Midbrain (tissue), 1 donor: ENCODE data around the gene PDZRN3.

Source experiments
- DNase-seq: peaks from one replicate; lab custom pipeline; 2025; lab: John Stamatoyannopoulos, UW

The PDZRN3 gene

GRCh38 chr3:73556520-73557372, 68.0 kb downstream of the PDZRN3 start:
- no peak for DNase-seq

- DNase-seq, result no peak
Observed at GRCh38 chr3:73555076-73555475, 69.7 kb downstream of the PDZRN3 start.

GRCh38 chr3:73552700-73553099, 72.0 kb downstream of the PDZRN3 start:
- no peak for DNase-seq

DNA sequence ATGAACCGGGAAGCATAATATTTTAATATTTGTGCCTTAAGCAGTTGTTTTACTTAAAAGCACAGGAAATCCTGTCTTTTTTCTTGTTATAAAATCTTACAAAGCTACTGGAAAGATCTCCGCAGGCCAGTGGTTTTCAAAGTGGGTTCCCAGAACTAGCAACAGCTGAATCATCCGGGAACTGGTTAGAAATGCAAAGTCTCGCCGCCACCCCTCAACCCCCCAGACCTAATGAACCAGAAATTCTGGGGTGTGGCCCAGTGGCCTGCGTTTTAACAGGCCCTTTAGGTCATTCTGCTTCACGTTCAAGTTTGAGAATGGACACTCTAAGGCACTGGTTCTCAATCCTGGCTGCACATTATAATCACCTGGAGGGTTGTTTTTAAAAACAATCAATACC, 74.7 kb downstream of the PDZRN3 start:
- DNase-seq, result no peak

DNA sequence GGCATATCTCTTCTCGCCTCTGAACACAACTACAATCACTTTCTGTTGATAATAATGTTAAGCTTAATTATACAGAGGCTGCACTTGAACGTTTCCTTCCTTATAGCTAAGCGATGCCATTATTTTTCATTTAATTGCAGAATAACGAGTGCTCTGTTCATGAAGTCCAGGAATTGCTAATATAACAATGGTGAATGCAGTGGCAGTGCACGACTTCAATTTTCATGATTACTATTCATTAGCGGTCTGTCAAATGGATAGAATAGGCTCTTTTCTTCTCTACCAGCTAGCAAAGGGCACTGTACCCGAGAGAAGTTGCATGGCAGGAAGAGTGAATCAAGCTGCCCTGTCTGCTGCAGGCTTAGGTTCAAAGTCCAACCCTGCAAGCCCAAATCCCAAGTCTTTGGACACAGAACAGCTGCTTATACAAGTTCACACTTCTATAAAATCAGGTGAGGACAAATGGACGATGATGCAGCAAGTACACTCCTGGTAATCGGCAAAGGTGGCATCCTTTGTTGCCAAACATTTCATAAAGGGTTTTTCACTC, 75.6 kb downstream of the PDZRN3 start:
- DNase-seq, result no peak

DNA sequence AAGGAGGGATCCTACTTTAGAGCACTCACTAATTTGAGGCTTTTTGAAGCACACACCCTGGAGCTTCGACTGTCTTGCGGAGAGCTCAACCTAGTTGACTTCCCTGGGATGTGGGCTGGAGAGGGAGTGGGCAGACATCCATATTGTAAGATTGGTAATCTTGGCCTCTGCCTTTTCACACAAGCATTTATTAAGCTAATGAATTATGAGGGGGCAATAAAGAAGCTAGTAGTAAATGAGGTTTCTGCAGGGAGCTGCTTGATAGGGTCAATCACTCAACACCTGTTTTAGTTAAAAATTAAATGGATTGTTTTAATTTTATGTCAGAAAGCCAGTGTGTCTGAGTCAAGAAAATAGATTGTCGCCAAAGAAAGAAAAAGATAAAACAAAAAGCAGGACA, 76.3 kb downstream of the PDZRN3 start:
- DNase-seq, result no peak

- DNase-seq, result no peak
Observed at GRCh38 chr3:73547427-73548248, 77.1 kb downstream of the PDZRN3 start.

DNA sequence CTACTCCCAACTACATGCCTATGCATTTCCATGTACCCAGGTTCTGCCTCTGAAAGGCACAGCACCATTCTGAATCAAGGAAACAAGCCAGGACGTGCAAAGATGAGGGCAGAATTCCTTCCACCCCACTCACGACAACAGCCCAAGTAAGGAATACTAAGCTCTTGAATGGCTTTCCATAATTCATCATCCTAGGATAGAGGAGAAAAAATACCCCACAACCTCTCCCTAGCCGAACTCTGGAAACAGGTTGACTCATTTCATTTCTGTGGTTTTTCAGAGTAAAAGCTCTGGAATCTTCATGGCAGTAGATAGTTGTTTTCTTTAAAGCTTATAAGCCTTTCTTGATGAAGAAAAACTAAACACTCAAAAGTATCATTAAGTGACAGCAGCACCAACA, 77.8 kb downstream of the PDZRN3 start:
- no peak for DNase-seq

GRCh38 chr3:73543412-73543811, 81.3 kb downstream of the PDZRN3 start:
- DNase-seq, result no peak

DNA sequence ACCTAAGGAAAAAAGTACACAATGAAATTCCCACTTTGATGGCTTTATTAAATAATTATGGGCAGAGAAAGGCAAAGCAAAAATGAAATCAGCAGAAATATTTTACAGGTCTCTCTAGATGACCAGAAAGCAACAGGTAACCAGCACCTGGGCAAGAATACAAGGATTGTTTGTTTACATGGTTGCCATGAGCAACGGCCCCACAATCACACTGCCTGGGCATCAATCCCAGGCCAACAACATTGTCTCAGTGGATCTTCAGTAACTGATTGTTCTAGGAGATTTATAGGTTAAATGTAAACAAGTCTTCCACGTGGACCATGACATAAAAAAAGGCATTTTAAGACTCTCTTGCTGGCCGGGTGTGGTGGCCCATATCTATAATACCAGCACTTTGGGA, 82.6 kb downstream of the PDZRN3 start:
- no peak for DNase-seq

DNA sequence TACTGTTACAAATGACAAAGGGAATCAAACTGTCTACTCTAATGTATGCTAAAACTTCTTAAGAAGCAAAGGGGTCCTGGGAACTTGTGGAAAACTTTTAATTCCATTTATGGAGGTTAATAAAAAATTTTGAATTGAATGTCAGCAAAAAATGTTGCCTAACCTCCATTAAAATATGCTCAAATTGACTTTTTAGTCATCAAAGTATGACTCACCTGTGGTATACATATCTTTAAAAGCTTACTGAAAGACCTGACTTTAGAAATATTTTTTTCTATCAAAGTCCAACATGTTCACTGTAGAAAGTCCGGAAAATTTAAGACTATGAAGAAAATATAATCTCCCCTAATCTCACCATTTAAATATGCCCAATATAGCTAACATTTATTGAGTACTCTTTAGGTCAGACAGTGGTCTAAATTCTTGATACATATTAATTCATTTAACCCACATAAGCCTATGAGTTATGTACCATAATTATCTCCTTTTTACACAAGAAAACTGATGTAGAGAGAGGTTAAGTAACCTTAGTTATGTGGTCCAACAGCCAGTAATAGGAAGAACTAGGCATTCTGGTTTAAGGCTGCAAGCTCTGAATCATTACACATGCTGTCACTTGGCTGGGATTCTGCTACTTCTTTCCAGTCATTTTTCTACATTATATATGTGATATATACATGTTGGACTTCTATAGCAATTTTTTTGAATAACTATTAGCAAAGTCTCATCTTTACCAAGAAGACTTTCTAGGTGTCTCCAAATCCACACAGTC, 83.6 kb downstream of the PDZRN3 start:
- no peak for DNase-seq

DNA sequence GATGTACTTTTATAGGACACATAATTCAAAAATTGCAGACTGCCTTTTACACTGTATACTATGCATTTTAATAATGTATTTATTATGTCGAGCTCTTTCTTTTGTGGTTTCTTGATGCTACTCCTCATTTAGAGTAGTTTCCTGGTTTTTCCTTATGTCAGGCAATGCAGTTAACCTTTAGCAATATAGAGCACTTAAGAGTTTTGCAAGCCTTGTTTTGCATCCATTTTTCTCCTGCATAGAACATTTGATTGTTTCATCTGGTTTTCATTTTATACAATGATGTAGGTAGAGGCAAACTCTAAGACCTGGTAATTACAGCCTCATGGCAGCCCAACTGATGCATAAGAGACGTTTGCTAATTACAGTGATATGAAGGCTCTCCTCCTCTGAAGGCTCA, 86.3 kb downstream of the PDZRN3 start:
- no peak for DNase-seq

- no peak for DNase-seq
Observed at GRCh38 chr3:73536952-73537351, 87.8 kb downstream of the PDZRN3 start.

DNA sequence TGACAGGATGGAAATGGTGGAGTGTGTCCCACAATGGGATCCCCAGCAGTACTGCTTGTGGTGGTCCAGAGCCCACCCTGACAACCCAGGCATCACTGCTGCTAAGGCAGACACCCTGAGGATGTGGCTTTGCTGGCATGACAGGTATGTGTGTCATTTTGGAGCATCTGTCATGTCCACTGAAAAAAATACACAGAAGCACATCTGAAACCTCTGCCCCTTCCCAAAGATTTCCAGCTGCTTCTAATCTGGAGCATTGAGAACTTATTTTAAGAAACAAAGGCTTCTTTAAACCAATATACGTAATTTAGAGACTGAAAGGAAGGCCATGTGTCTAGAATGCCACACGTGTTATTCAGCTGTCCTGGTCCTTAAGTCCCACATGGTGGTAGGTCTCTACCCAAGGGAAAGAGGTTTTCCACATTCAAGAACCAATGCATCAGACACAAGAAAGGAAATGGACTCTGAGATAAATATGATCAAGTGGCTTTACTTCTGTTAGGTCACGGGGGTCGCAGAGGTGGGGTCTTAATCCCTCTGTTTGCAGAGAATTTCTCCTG, 88.3 kb downstream of the PDZRN3 start:
- DNase-seq, result no peak

GRCh38 chr3:73535931-73536330, 88.8 kb downstream of the PDZRN3 start:
- DNase-seq, result no peak

GRCh38 chr3:73535137-73535536, 89.6 kb downstream of the PDZRN3 start:
- no peak for DNase-seq

DNA sequence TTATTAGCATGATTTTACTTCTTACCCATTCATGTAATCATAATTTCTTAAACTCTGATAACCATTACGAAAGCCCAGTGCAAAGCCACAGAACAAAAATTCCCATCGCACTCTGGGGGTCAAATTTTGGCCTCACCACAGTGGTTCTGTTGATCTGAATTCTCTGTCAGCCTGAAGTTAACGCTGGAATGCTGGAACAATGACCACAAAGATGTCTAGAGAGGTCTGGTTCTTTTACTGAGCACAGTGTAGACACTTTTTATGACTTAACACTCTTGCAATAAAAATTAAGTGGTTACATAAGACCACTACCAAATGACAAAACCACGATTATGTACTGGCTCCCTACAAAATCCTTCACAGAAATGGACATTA, 94.7 kb downstream of the PDZRN3 start:
- no peak for DNase-seq

- no peak for DNase-seq
Observed at GRCh38 chr3:73529308-73530021, 95.3 kb downstream of the PDZRN3 start.

DNA sequence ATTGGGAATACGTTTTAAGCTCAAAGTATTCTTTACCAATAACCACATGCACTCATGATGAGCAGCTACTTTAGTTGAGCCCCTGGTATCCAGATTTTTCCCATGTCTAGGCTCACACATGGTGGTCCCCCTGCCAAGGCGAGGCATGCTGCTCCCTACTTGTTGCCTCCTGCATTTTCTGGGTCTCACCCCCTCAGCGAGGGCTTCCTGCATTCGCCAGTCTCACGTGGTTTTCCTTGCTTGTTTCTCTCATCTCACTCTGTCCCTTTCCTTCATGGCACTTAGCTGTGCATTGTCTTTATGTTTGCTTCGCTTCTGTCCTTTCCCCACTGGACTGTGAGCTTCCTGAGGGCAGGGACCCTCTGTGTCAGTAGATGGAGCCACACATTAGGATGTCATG, 99.2 kb downstream of the PDZRN3 start:
- DNase-seq, result no peak

- DNase-seq, result no peak
Observed at GRCh38 chr3:73523661-73524060, 101.1 kb downstream of the PDZRN3 start.

DNA sequence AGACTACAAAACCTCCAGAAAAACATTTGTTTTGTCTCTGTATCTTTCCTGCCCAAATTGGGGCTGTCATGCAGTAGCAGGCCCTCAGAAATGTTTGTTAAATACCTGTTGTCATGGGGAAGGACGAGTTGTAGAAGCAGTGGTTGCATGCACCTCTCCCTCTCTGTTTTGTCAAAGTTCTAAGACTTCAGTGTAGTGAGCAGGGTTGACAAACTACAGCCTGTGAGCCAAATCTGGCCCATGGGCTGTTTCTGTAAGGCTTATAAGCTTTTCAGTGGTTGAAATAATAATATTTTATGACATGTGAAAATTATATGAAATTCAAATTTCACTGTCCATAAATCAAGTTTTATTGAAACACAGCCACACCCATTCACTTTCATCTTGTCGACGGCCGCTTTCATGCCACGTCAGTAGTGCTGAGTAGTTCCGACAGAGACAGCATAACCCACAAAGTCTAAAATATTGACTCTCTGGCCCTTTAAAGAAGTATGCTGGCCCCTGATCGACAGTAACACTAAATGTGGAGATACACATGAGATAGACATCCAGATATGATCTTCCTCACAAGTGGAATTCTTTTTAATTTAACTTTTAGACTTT, 102.9 kb downstream of the PDZRN3 start:
- DNase-seq, result no peak
